Right renal pelvis (tissue), 4 donors: ENCODE measurements around the gene CNTN1. TPM values are rescaled to one million over a fixed set of nuclear protein-coding genes. Genes with fewer than 3 reads are reported as not detected.

Experiments used
- DNase-seq, 4 donors: peaks; one replicate each; pipeline ENCODE4 v3.0.0-alpha.2; 2013; ENCODE audit warnings: low read depth in 4 of 4, low spot score in 3 of 4, missing footprints in 1 of 4
- polyA plus RNA-seq, 4 donors: library from polyadenylated mRNA; unstranded; fragments of 120-200 nt; gene quantifications; one replicate each; pipeline ENCODE4 v1.2.1, GENCODE V29; 2013; ENCODE audit not compliant: insufficient read length in 4 of 4

The CNTN1 gene
- polyA plus RNA-seq, 4 donors: 44.6 to 64.4 (median 56.4) TPM

DNA sequence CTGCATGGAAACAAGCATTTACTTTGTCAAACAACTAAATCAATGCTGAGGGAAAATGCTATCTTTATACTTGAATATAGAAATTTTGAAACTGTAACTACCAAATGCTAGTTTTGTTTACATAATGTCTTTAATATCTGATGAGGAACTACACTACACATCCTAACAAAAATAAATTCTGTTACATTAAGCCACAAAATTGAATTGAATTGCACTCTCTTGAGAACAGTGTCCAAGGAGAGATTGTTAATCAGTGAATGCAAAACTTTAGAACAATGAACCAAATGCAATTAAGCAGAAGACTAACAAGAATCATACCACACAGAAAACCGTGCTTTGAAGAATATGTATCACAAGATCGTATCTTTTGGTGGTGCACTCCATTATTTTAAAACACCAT, 141.6 kb downstream of the CNTN1 start:
- DNase-seq: no peak

DNA sequence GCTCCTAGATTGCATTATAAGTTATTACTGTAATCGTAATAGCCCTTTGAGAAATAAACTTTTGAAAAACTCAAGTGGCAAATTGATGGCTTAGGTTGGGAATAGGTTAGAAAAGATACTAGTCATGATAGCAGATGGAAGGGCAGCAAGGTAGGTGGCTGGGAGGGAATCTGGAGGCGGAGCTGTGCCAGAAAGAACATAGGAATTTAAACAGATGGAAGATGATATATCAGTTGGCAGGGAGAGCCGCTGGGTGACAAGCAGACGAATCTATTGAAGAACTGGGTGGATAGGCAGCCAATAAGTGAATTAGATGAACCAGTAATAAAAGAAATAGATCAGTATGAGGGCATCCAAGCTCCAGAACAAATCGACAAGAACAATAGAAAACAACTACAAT, 142.1 kb downstream of the CNTN1 start:
- DNase-seq: no peak

DNA sequence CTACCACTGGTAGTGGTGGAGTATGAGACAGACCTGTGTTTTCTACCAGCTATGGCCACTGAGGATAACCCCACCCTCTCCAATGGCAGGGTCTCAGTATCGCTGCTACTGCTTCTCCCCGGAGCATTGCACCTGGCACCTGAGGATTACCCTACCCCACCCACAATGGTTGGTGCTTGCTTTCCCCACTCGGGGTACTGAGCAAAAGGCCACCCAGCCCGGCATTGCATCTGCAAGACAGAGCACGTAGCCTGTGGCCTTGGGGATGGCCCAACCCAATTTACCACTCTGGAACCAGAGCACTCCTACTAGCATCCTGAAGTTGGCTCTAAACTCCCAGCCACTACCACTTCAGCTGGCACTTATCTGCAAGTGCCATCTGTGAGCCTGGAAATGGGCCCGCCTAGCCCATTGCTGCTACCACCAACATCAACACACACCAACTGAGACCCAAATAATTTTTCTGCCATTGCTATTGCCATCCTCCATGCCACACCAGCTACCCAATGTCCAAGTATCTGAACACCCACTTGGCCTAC, 145.7 kb downstream of the CNTN1 start:
- DNase-seq: no peak

DNA sequence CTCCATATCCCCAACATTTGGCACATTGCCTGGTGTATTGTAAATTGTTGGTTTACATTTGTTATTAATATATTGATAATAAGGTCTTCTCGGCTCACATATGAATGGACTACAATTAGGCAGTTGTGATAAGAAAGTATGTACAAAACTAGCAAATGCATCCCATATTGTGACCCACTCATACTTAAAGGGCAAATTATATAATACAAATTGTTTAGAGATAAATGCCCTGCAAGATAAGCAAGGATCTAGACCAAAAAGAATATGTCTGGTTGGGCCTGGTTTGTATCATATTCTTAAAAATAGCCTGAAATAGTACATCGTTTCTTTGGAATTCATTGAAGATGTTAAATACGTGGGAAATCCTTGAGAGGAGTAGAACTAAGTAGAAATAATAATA, 151.3 kb downstream of the CNTN1 start:
- DNase-seq: no peak

DNA sequence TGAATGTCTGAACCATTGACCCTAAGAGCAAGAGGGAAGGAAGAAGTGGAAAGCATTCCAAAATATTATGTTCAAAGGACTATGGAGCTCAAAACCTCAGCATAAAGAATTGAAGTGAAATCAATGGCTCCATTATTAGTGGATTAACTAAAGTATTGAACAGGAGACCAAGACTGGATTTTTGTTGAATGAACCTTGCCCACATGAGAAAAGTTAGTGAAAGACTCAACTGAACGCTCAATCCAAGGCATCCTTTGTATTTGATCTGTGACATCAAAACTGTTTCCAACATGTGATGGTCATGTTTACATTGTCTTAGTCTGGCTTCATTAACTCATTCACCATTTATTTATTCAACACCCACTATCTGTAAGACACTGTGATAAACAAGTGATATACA, 161.0 kb downstream of the CNTN1 start:
- DNase-seq: no peak

DNA sequence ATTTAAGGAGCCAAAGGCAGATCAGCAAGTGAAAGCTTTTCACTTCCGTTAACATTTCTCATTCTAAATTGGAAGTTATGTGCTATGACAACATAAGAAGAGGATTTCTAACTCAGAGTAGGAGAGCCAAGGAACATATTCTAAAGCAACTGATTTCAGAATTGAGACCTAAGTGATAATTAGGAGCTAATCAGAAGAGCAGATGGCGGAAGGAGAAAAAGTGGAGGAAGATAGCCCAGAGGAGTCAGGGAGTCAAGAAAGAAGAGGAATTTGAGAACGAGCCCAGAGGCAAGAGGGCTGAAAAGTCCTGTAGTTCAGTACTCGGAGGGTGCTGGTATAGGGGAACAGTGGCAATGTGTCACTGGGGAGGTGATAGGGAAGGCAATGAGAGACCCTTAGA, 162.4 kb downstream of the CNTN1 start:
- DNase-seq: no peak

DNA sequence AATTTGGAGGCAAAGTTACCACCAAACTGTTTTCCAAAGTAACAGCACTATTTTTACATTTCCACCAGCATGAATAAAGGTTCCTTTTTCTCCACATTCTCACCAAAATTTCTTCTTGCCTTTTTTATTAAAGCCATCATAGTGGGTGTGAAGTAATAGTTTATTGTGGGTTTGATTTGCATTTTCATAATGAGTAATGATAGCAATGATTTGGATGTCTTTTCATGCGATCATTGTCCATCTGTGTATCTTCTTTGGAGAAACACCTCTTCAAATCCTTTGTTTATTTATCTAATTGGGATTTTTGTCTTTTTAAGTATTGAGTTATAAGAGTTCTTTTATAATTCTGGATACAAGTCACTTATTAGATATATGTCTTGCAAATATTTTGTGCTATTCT, 172.7 kb downstream of the CNTN1 start:
- no peak for DNase-seq

DNA sequence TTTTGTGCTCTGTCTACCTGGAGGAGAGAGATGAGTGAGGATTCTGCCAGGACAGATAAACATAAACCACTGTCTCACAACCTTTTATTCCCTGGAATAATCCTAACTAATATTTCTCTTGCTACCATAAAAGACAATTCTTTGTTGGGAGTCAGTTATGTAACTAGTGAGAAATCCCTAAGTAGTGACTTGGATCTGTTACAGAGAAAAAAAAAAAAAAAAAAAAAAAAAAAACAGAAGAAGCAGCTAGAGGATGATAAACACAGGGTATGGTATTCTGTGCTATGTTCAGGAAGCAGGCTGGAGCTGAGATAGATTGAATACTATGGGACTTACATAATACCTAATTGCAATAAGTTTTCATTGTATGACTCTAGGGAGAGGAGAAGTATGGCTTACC, 178.7 kb downstream of the CNTN1 start:
- no peak for DNase-seq

DNA sequence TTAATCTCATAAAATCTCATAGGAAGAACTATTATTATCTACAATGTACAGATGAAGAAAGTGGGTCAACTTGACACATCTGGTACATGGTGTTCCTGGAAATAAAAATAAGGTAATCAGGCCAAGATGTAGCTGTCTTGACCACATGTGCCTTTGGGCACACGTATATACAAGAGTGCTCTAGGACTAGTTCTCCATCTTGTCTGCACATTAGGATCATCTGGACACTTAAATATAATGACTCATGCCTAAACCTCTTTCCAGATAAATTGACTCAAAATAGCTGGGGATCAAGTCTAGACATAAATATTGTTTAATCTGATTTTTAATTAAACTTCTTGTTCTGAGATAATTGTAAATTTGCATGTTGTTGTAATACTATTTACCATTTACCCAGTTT, 182.6 kb downstream of the CNTN1 start:
- no peak for DNase-seq

DNA sequence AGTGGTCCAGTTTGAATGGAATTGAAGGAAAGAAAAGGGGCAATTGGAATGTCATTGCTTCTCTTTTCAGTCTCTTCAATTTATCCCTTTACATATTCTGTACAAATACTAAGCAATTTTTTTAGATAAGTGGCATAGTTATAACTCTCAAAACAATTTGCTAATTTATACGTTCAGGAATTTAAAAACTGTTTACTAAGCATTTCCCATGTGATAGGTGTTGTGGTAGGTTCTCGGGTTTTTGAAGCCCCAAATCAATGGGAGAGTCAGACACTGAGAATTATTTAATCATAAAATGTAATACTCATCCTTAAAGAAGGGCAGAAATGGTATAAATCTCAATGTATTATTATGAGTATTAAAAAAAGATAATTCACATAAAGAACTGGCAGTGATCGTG, 197.1 kb downstream of the CNTN1 start:
- no peak for DNase-seq

DNA sequence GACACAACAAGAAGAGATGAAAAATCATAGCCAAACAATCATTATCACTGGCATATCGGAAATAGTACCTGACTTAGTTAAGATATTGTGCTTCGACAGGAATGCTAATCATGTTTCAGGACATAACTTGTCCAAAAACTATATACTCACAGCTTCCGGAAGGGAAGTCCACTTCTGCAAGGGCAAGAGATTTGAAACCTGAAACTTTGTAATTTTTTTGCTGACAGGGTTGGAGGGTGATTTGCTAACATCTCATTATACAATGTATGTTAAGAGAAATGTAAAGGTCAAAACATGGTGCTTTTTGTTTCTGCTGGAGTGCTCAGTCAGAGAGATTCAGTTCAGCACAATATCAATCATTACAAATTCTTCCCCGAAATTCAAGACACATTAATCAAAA, 200.3 kb downstream of the CNTN1 start:
- DNase-seq: no peak

DNA sequence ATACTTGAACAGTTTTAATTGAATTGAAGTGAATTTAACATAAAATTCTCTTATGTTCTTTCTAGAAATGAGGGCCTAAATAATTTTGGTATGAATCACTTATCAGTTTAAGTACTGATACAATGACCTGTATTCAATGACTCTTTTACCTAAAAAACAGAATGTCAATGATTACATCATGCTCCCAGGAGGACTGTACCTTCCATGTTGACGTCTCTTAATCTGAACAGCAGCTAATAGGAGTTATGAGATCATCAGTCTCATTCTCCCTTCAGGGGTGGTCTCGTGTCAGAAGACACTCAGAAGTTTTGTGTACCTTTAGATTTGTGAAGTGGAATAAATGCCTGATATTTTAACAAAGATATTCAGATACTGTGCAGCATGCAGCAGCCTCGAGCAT, 206.3 kb downstream of the CNTN1 start:
- no peak for DNase-seq

DNA sequence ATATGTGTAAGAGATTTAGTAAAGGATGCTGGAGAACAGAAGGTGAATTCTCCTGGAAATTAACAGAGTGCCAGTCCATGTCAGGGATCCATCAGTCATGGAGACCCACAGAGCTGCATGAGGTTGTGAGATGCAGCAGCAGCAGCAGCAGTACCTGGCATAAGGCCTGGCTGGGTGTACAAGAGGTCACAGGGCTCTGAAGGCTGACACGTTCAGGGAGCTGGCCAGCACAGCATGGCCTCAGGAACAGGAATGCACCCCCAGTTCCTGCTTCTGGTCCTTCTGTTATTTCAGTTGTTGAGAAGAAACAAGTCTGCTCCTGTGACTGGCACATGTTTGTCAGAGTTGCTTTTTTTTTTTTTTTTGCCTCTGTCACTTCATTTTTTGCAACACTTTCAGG, 210.8 kb downstream of the CNTN1 start:
- no peak for DNase-seq

DNA sequence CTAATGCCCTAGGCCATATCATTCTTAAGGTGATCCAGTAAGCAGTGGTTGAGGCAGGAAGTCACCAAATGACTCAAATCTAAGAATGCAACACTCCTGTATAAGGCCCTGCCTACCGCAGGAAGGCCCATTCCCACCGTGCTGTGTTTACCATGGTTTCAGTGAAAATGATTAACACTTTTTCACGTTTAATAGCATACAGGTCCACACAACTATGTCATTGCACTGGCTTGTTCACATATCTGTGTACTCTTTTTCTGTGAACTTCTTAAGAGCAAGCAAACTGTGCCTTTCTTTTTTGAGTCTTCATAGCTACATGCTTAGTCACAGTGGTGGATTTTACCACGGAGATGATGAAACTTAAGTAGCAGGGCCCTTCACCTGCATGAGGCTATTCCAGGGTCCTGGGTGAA, 214.9 kb downstream of the CNTN1 start:
- DNase-seq: no peak

DNA sequence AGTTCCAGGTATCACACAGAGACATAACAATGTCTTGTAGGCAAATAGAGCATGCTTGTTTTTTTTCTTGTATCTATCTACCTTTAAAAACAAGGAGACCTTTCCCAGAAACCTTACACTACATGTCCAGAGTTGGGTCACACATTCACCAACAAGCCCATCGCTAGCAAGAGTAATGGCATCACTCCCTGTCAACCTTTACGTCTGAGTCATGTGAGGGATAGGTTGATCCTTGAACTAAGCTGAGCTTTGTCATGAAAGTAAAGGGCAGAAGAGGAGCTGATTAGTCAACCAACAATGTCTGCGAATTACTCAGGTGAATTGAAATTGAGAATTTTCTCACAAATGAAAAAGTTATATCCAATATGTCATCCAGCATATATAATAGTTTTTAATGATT, 219.4 kb downstream of the CNTN1 start:
- no peak for DNase-seq

DNA sequence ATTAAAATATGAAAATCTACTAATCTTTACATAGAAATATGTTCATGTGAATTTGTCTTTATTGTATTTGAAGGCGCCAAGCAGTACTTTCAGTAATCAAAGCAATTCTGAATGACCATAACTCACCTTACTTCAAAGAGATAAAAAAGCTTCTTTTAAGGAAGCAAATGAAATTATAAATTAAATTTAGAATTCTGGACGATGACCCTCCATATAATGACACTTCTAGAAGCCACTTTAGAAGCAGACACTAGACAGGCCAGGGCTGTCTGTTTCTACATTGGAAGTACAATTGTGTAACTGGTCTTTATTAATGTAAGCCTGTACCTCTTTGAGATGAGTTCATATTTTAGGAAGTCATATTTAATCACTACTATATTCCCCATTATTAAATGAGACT, 222.9 kb downstream of the CNTN1 start:
- no peak for DNase-seq

DNA sequence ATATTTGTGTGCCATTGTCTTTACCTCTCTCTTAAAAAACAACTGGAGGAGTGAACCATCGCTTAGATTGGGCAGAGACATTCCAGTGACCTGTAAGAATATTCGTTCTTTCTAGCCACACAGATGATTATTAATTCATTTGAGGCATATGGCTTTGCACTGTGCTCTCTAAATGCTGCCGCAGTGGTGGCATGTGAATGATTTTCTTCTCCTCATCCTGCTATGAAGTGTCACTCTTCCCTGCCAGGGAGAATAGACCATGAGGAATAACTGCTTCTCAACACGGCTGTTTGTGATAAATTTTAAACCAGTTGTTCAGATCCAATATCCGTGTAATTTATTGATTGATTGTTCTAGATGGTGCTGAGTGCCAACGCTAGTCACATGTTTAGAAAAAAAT, 225.3 kb downstream of the CNTN1 start:
- DNase-seq: no peak

DNA sequence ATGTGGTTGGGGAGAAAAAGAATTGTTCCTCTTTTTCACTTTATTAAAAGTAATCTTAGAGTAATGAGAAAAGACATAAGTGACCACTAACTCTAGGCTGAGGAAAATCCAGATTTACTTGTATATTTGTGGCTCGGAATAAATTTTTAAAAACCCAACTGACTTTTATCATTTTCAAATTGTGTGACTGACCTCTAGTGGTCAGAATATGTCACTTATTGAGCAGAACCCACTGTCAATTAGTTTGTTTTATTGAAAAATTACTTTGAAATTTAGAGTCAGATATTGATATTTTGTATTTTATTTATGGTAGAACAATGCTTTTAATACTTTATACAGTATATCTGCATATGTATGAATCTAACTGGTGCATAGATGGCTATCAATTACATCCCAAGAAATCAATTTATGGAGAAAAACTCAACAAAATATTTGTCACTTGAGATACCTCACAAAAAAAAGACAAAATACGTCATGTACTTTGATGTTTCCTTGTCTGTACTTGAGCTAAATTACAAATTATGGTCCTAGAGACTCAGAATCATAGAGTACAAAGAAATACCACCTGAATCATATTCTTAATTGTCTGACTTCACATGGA, 229.4 kb downstream of the CNTN1 start:
- peak in 1 of 4 donors; percentile 16 for DNase-seq

DNA sequence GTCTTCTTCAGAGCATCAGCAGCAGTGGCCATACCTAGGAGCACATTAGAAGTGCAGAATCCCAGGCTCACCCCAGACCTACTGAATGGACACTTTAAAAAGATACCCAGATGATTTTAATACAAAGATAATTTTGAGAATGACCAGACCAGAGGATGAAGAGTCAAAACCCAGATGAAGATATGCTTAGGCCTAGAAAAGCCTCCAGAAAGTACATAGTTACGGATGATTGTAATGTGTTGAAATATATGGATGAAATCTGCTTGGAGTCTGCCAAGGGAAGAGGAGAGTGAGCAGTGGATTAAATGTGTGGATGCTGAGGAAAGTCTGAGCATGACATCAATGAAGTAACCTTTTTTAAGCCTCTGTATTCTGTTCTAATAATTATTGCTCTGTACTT, 245.7 kb downstream of the CNTN1 start:
- no peak for DNase-seq

DNA sequence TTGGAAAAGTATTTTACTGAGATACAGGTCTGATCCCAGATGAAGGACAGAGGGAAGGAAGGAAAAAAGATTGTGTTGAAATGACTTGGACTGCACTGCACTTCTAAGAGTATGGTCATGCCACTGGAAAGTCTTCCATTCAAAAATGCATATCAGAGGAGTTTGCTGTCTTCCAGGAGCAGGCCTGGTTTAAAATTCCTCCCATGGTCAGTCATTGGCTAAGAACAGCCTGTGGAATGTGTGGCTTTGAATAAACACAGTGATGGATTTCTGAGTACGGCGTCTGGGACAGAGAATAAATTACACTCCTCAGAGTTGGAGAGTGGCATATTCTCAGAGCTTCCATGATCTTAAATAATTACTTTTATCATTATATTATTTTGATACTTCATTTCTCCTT, 250.1 kb downstream of the CNTN1 start:
- no peak for DNase-seq

DNA sequence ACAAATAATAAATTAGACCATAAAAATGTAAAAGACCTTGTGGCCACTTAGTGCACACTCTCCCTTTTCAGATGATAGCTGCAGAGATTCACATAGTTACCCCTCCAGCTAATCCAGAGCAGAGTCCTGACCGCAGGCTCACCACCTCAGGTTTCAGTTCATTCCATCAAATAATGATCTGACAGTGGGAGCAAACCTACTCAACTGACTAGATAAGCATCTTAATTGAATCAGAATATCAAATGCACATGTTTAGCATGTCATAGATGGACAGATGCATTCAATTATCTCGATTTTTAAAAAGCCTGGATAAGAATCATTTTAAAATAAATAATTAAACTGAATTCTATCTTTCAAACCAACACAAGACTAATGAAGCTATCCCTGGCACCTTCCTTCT, 253.5 kb downstream of the CNTN1 start:
- no peak for DNase-seq

DNA sequence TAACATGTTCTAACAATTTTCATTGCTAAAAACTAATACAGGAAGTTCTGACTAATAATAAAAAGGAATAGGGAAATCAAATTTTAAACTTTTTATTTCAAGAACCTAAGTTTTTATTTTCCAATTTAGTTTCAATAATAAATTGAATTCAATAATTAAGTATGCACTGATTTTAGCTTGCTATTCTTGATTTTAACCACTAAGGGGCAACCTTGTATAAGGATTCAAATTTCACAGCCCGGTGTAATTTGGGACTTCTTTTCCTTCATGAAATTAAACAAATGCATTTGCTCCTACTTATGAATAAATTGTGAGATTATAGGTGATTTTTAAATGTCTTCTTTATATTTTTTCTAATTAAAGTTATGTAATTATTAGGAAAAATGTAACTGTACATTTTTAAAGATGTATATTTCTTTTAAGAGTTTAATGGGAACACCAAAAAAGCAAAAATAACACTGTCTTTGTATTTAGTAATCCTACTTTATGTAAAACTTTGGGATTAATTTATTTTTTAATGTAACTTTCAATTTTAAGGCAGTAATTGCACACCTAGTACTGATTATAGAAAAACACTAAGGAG, 254.5 kb downstream of the CNTN1 start:
- peak; percentile 7 to 22 (median 16) for DNase-seq

DNA sequence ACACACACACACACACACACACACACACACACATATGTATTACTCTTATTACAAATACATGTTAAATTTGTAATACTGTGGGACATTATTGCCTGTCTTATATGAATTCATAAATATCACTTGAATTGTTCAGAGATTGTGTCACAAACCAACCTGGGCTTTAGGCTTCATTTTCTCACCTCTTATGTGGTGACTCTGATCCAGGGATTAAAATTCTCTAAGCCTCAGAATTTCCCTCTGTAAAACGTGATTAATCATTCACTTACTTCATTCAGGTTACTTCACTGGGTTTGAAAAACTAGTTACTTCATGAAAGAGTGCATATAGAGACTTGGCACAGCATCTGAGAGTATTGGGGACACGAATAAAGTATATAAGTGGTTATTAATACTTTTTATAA, 255.6 kb downstream of the CNTN1 start:
- peak in 1 of 4 donors; percentile 6 for DNase-seq
